ENCODE data around the gene DDA1.
"Not testable (repeated sequence)": the region's sequence is repeated elsewhere in the genome, so short reads cannot be mapped to it uniquely, and the experiment has no call there.

Gene DDA1

DNA sequence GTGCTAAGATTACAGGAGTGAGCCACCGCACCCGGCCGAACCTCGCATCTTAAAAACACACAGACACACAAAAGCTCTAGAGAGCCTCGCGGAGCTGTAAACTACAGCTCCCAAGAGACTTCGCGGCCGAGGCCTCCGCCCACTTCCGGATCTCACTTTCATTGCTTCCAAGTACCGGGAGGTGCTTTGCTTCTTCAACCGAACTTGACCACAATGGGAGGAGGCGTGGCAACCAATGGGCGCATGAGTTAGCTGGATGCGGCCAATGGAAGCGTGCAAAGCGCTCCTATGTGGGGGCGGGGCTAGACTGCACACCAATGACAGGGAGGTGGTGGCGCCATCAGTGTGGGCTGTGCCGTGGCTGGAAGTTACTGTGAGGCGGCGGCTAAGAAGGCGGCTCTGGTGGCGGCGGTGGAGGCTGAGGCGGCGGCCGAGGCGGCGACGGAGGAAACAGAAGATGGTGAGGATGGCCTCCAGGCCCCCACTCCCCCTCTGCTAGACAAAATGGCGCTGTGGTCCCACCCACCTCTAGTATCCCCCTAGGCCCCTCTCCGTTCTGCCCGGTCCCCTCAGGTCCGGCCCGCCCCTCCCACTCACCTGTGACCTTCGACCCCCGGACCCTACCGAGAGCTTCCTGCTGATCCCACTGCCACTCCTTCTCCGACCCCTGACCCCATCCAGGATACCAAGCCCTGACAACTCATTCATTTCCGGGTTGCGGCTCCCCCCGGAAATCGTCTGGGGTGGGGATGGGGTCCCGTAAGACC, at the start of gene DDA1:
Gene DDA1, plus strand, starts transcription at position 366 of the 767 bp plus-strand sequence. Its CDS starts 92 bp downstream, at position 458.
- DNase-seq (ENCODE audit: low read depth in 2 of 2) = peak; percentile 96 to 100

DNA sequence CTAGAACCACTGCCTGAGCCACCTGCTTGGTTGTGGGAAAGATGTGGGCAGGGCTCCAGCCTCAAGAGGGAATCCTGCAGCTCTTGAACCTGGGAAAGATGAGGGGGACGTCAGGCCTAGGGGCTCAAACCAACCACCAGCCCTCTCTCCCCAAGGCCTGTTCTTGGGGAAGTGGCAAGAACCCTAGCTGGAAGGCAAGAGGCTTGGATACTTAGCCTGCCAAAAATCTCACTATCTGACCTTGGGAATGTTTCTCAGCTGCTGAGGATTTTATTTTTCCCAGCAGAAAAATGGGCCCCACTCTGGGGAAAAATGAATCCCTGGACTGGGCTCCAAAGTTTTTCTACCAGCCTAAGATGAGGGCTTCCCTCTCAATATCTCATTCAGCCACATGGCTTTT, 49.4 kb upstream of the DDA1 start:
- no peak for DNase-seq (ENCODE audit: low read depth in 2 of 2)

DNA sequence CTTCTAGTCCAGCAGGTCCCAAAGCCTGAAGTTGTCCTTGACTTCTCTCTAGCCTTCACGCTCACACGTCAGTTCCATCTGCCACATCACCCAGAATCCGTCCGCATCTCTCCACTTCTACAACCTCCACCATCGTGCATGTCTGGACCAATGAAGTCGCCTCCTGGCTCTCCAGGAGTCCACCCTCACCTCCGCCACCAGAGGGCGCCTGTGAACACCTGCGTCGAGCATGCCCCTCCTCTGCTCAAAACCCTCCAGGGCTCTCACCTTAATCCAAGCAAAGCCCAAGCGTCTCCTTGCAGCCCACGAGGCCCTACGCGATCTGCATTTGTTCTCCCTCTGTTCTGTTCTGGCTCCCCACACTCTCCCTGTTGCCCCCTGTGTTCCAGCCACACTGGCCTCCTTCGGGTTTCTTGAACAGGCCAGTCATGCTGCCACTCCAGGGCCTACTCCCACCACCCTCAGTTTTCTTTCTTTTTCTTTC, 48.5 kb upstream of the DDA1 start:
- DNase-seq (ENCODE audit: low read depth in 2 of 2) = peak; percentile 67 to 77

DNA sequence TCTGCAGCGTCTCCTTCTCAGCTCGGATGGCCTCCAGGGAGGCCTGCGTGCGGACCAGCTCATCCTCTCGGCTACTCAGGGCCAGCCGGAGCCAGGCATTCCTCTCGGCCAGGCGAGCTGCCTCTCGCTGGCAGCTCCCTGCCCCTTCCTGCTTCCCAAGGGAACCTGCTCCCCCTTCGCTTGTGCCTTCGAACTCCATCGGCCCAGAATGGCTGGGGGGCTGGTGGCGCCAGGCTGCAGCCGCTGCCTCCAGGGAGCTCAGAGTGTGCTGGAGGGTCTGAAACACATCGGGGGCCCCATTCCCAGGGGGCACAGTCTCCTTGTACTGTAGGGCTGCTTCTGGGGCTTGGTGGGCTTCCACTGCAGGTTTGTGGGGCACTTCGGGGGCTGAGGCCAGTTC, 46.8 kb upstream of the DDA1 start:
- DNase-seq (ENCODE audit: low read depth in 2 of 2) = no peak

DNA sequence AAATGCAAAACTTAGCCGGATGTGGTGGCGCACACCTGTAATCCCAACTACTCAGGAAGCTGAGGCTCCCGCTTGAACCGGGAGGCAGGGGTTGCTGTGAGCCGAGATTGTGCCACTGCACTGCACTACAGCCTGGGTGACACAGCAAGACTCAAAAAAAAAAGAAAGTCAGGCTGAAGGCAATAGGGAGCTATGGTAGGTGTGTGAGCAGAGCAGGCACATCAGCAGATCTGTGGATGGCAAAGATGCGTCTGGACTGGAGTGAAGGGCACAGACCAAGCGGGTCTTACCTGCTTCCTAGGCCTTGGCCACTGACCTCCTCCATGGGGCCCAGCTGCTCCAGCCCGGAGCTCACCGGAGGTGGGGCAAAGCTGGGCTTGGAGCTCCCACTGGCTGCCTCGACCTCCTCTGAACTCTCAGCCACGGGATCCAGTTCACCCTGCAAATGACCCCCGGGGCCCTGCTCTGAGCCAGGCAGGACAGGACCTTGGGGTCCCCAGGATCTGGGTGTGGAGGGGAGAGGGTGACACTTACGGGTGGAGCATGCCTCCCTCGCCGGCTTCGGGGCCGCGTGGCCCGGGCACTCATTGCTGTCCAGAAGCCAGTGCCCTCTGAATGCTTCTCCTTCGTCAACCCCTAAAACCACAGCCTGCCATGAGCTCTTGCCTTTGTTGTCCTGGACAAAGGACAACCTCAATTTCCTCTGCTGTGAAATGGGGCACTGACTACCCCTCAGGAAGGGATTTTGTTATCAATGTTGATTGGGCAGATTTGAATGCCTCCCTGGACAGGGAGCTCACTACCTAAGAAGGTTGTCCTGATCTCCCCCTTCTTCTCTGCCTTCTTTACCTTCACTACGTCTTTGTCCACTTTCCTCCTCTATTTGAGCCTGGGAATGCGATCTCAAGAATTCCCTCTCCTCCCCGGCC, 45.4 kb upstream of the DDA1 start:
- no peak for DNase-seq (ENCODE audit: low read depth in 2 of 2)

DNA sequence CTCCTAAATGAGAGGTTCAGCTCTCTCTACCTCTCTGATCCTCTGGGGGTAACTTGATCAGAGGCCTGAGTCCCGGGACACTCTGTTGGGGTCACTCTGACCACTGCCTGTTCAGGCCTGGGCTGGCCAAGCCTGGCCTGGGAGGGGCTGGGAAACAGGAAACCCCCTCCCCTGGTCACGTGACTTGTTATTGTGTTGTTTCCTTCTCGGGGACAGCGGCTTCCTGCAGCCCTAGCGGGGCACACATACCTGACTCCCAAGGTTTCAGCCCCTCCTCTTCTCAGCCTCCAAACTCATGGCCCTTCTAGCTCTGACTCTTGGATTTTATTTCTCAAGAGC, 44.8 kb upstream of the DDA1 start, which contains the start of gene USHBP1:
Gene USHBP1, minus strand, starts transcription at position 105 of the 339 bp plus-strand sequence. CDS start 446 bp downstream, outside the sequence.
- no peak for DNase-seq (ENCODE audit: low read depth in 2 of 2)

- no peak for DNase-seq (ENCODE audit: low read depth in 2 of 2)
Measured at GRCh38 chr19:17266026-17266425, 43.3 kb upstream of the DDA1 start.

DNA sequence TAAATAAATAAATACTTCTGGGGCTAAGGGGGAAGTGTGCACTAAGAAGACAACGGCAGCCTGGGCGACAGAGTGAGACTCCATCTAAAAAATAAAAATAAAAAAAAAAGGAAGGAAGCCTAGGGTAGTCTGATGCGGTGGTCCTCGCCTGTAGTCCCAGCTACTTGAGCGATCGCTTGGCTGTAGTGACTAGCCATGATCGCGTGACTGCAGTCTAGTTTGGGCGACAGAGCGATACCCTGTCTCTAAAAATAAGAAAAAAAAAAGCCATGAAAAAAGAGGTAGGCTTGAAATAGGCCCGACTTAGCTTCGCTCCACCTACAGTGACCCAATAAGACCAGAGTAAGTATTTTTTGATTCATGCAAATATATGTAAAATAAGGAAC, 42.8 kb upstream of the DDA1 start:
- DNase-seq (ENCODE audit: low read depth in 2 of 2) = no peak

- peak; percentile 78 to 94 for DNase-seq (ENCODE audit: low read depth in 2 of 2)
Measured at GRCh38 chr19:17266975-17267788, 42.2 kb upstream of the DDA1 start, which contains the start of gene BABAM1. Gene BABAM1, plus strand, starts transcription at chr19:17267443. Its CDS starts 1,364 bp downstream, at chr19:17268807.

DNA sequence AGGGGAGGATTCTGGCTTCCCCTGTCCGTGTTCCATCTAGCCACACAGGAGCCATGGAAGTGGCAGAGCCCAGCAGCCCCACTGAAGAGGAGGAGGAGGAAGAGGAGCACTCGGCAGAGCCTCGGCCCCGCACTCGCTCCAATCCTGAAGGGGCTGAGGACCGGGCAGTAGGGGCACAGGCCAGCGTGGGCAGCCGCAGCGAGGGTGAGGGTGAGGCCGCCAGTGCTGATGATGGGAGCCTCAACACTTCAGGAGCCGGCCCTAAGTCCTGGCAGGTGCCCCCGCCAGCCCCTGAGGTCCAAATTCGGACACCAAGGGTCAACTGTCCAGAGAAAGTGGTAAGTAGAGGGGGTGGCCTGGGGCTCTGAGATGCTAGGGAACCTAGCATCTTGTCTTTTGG, 40.6 kb upstream of the DDA1 start:
- DNase-seq (ENCODE audit: low read depth in 2 of 2) = no peak

DNA sequence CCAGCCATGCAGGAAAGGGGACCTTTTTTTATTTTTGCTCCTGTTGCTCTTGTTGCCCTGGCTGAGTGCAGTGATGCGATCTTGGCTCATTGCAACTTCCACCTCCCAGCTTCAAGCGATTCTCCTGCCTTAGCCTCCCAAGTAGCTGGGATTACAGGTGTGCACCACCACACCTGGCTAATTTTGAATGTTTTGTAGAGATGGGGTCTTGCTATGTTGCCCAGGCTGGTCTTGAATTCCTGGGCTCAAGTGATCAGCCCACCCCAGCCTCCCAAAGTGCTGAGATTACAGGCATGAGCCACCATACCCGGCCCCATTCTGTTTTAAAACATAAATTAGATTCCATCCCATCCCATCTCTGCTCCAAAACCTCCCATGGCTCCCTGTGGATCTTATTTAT, 34.5 kb upstream of the DDA1 start:
- not testable (repeated sequence) for DNase-seq (ENCODE audit: low read depth in 2 of 2)

GRCh38 chr19:17275441-17276175, 33.8 kb upstream of the DDA1 start:
- DNase-seq (ENCODE audit: low read depth in 2 of 2) = no peak

DNA sequence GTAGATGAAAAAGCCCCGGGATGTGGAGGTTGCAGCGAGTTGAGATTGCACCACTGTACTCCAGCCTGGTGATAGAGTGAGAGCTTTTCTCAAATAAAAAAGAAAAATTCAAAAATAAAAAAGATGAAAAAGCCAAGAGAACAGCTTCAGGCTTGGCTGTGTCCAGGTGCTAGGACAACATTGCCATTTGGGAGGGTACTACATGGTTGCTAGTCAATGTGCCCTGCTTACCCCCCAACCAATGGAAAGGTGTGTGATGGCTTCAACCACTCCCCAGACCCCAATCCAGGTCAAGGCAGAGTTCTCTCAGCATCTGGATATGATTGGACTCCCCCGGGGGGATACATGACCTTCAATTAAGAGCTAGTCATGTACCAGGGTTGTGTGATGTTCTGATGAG, 29.9 kb upstream of the DDA1 start:
- no peak for DNase-seq (ENCODE audit: low read depth in 2 of 2)

DNA sequence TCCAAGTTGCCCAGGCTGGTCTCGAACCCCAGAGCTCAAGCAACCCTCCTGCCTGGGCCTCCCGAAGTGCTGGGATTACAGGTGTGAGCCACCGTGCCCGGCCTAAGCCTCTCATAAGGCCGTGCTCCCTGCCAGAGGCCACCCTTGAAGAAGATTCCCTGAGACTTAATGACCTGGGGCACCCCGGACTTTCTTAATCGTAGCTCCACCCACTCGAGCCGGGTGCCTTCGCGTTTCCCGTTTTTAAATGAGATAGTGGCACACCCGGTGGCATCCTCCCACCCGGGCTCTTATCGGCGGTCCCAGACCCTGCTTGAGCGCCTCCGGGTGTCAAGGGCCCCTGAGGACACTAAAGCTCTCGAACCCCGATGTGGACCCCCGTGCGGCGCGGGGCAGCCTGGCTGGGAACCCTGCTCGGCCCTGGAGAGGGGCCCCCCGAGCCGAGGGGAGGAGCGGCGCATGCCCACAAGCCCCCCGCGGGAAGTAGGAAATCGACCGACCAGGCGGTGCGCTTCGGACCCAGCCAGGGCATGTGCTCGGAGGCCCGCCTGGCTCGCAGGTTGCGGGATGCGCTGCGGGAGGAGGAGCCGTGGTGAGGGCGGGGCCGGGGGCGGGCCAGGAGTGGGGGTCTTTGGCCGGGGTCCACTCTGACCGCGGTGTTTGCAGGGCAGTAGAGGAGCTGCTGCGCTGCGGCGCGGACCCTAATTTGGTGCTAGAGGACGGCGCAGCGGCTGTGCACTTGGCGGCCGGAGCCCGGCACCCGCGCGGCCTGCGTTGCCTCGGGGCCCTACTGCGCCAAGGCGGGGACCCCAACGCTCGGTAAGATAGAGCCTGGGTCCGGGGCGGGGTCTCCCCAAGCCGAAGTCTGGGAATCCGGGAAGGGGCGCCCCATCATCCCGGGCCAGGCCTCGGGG, 27.7 kb upstream of the DDA1 start, which contains the start of gene ANKLE1:
Gene ANKLE1, plus strand, starts transcription at position 511 of the 914 bp plus-strand sequence. Its CDS starts 20 bp downstream, at position 531.
- no peak for DNase-seq (ENCODE audit: low read depth in 2 of 2)

DNA sequence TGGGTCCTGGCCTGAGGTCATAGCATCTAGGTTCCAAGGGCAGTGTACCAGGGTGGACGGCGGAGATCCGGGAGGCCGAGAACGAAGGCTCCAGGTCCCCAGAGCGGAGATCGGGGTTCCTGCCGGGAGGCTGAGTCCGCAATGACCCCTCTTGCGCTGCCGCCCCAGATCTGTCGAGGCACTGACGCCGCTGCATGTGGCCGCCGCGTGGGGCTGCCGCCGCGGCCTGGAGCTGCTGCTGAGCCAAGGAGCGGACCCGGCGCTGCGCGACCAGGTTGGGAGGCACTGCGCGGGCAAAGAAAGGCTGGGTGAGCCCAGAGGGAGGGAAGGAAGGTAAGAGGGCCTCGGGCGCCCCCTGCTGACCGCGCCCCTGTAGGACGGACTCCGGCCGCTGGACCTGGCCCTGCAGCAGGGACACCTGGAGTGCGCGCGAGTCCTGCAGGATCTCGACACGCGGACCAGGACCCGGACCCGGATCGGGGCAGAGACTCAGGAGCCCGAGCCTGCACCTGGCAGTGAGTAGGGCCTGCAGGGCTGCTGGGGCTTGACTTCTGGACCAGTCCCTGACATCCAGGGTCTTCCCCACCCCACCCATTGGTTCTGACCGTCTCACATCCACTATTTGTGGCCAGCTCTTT, 26.8 kb upstream of the DDA1 start:
- DNase-seq (ENCODE audit: low read depth in 2 of 2) = peak; percentile 46 to 56

DNA sequence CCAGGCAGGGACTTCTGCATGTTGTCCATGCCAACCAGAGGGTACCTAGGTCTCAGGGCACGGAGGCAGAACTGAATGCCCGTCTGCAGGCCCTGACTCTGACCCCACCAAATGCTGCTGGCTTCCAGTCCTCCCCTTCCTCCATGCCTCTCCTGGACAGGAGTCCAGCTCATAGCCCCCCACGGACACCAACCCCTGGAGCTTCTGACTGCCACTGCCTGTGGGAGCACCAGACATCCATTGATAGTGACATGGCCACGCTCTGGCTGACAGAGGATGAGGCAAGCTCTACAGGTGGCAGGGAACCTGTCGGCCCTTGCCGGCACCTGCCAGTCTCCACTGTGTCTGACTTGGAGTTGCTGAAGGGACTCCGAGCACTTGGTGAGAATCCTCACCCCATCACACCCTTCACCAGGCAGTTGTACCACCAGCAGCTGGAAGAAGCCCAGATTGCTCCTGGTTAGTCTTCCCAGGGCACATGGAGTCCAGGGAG, 25.8 kb upstream of the DDA1 start:
- no peak for DNase-seq (ENCODE audit: low read depth in 2 of 2)

DNA sequence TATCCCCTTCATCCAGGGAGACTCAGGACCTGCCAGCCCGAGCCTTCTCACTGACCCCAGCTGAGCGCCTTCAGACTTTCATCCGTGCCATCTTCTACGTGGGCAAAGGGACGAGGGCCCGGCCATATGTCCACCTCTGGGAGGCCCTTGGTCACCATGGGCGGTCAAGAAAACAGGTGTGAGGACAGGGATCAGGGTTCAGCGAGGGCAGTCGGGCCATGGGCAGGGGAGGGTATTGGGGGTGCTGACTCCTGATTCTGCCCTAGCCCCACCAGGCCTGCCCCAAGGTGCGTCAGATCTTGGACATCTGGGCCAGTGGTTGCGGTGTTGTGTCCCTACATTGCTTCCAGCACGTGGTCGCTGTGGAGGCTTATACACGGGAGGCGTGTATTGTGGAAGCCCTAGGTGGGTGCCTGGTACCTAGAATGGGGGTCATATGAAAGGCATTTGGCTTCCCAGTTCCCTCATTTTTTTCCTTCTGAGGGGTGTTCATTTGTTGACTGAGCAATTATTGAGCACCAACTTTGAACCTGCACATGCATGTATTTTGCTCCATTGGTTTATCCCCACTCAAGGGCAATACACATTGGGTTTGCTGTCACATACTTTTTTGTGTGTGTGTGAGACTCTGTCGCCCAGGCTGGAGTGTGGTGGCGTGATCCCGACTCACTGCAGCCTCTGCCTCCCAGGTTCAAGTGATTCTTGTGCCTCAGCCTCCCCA, 23.8 kb upstream of the DDA1 start:
- no peak for DNase-seq (ENCODE audit: low read depth in 2 of 2)

DNA sequence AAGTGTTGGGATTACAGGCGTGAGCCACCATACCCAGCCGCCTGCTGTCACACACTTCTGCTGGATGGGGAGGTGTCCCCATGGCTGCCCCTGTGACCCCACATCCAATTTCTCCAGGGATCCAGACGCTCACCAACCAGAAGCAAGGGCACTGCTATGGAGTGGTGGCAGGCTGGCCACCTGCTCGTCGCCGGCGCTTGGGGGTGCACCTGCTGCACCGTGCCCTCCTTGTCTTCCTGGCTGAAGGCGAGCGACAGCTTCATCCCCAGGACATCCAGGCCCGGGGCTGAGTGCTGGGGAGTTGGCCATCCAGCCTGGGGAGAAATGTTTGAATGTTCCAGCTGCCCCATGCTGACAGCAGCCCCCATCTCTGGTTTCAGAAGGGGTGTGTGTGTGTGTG, 23.1 kb upstream of the DDA1 start:
- DNase-seq (ENCODE audit: low read depth in 2 of 2) = no peak
